ENCODE measurements around the gene RNU6-9. TPM values are rescaled to one million over a fixed set of nuclear protein-coding genes. Genes with fewer than 3 reads are reported as not detected.

The RNU6-9 gene
- polyA plus RNA-seq, 12 donors = not detected

DNA sequence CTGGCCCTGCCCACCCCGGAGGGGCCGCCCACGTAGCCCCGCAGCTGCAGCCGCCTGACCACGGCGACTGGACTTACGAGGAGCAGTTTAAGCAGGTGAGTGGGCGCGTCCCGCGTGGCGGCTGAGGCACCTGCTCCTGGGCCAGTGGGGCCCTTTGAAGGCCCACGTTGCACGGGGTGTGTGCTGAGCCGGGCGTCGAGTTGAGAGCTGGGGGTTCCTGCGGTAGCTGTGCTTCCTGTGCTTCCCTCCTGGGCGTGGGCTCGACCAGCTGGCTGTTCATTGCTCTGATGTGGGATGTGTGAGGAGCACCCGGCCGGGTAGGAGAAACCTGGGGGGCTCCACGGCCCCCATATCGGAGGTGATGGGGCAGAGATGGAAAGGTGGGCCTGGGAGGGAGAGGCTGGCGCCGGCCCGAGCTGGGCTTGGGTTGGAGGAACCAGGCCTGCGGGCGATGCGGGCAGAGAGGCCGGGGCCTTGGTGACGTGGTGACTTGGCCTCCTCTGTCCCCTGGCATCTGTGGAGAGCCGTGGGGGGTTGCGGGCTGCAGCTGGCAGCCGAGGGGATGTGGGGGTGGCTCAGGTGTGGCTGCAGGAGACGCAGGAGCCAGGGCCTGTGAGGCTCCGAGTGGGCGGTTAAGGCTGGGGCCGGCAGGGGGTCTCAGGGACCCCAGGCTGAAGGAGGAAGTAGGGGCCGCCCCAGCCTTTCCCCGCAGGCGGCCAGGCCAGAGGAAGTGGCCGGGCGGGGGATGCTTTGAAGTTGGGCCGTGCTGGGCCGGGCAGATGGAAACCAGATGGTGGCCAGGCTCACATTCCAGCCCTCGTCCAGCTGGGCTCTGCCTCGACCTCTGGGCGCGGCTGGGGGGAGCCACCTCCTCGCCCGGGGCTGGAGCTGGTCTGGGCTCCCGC, 39.6 kb downstream of the RNU6-9 start:
- DNase-seq = peak; percentile 68

- DNase-seq = no peak
These were observed 40.2 kb downstream of the RNU6-9 start for GRCh38 chr19:933553-933882.

DNA sequence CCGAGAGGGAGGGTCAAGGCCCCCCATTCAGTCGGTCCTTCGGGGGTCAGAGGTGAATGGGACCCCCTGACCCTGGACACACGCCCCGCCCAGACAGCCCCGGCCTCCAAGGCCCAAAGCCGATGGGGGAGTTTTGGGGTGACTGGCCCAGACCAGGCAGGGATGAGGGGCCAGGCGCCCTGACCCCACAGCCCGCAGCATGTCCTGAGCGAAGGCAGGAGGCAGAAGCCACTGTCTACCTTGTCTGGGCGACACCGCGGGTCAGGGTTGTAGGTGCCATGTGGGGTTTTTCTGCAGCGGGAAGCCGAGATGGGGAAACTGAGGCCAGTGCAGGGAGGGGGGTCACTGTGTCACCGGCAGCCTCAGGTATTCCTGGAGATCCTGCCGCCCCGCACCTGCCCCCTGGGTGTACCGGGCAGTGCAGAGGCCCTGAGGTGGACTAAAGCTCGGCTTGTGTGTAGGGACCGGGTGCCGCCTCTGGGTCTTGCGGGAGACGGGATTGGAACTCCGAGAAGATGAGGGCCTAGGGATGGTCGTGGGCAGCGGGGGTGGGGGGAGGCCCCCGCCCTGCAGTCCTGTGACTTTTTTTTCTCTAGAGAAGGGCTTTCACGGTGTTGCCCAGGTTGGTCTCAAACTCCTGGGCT, 41.0 kb downstream of the RNU6-9 start:
- no peak for DNase-seq

GRCh38 chr19:934865-935479, 41.7 kb downstream of the RNU6-9 start:
- peak; percentile 84 for DNase-seq

- DNase-seq = no peak
These were observed 42.9 kb downstream of the RNU6-9 start for GRCh38 chr19:936175-936546.

- DNase-seq = no peak
These were observed 44.0 kb downstream of the RNU6-9 start for GRCh38 chr19:937259-937694.

DNA sequence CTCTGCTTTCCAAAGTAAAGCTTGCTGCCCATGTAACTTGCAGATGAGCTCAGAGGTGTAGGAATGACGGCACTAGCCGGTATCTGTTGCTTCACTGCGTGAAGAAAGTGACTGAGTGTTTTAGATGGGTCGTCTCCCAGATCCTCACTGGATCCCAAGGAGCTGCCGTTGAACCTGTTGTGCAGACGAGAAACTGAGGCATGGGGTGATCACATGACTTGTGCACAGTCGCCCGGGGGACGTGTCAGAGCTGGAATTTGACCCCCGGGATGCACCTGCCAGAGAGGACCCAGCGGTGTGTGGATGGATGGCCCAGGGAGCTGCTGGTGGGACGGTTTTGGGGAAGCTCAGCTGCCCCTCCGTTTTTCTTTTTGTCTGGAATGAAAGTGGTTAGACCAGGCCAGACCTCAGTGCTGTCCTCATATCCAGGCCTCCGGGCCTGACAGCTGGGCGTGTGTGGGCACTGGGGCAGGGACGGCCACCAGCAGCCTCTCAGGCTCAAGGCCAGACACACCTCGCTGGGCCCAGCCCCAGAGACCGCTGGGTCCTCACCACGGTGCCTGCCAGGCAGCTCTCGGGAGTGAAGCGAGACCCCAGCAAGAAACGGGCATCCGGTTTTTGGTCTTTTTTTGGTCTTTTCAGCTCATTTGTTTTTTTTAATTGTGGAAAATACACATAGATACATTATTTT, 45.1 kb downstream of the RNU6-9 start:
- no peak for DNase-seq

GRCh38 chr19:939439-939838, 46.2 kb downstream of the RNU6-9 start:
- DNase-seq = no peak

DNA sequence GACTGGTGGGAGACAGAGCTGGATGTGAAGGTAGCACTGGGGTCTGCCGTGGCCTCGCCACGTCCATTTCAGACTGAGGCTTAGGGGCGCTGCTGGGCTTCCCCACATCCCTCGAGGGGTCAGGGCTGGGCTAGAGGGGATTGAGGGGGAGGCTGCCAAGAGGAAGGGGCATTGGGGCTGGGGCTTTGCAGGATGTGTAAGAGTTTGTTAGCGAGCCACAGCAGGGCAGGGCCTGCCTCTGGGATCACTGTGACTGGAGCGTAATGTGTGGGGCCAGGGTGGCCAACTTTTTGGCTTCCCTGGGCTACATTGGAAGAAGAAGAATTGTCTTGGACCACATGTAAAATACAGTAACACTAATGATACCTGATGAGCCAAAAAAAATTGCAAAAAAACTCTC, 46.6 kb downstream of the RNU6-9 start:
- DNase-seq = no peak

DNA sequence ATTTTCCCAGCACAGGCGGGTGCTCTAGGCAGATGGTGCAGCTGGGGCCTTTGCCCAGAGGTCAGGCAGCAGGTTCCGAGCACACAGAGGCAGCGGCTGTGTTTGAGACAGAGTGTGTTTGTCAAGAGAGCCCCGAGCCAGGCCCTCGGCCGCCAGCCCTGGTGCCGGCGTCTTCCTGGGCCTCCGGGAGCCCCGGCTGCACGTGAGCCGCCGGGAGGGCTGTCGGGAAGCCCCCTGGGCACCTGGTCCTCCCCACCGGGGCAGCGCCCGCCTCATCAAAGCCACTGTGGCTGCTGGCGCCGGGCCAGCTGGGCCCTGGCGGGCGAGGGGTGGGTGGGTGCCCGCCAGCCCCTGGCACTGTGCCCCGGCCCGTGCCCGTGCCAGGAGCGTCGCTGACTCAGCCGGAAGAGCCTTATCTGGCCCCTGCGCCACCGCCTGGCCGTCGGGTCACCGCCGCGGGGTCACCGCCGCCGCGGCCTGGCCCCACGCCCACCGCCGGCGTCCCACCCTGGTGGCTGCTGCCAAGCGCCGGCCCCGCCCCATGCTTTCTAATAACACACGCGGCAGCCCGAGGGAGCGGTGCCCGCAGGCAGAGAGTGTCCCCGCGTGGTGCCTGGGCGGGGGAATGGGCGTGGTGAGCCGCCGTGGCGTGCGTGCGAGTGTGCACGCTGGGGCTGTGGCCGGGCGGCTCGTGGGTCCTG, 47.5 kb downstream of the RNU6-9 start:
- DNase-seq = no peak

GRCh38 chr19:941292-942132, 48.2 kb downstream of the RNU6-9 start:
- DNase-seq = no peak

GRCh38 chr19:942133-942645, 48.9 kb downstream of the RNU6-9 start:
- DNase-seq = no peak

Other genes with a start within 250 kb of the RNU6-9 start
- 10 to 100 TPM in 11 of 12 donors, not detected in 1; 17.8 to 52.8 (median 19.0) TPM for gene RNF126, start 230.3 kb upstream of the RNU6-9 start, polyA plus RNA-seq (ENCODE audit: insufficient read length in 12 of 12)
- 10 to 100 TPM in 11 of 12 donors, not detected in 1; 11.0 to 25.9 (median 12.2) TPM for gene FSTL3, start 217.1 kb upstream of the RNU6-9 start, polyA plus RNA-seq (ENCODE audit: insufficient read length in 12 of 12)
- gene PRSS57, start 198.0 kb upstream of the RNU6-9 start, polyA plus RNA-seq (ENCODE audit: insufficient read length in 12 of 12) = 1 to 10 TPM in 1 of 12 donors, under 1 TPM in 5, not detected in 6; 0.15 to 1.2 (median 0.19) TPM
- 10 to 100 TPM in 11 of 12 donors, not detected in 1; 17.2 to 80.5 (median 33.1) TPM for gene PALM, start 184.5 kb upstream of the RNU6-9 start, polyA plus RNA-seq (ENCODE audit: insufficient read length in 12 of 12)
- 10 to 100 TPM in 1 of 12 donors, under 1 TPM in 9, not detected in 2; 0.07 to 36.0 (median 0.12) TPM for gene MISP, start 142.4 kb upstream of the RNU6-9 start, polyA plus RNA-seq (ENCODE audit: insufficient read length in 12 of 12)
- gene PTBP1, start 96.0 kb upstream of the RNU6-9 start, polyA plus RNA-seq (ENCODE audit: insufficient read length in 12 of 12) = 100 to 1,000 TPM in 11 of 12 donors, not detected in 1; 116 to 245 (median 136) TPM
- 1 to 10 TPM in 3 of 12 donors, under 1 TPM in 7, not detected in 2; 0.12 to 2.7 (median 0.46) TPM for gene PLPPR3, start 71.5 kb upstream of the RNU6-9 start, polyA plus RNA-seq (ENCODE audit: insufficient read length in 12 of 12)
- gene AZU1, start 65.6 kb upstream of the RNU6-9 start, polyA plus RNA-seq (ENCODE audit: insufficient read length in 12 of 12) = 1 to 10 TPM in 5 of 12 donors, under 1 TPM in 5, not detected in 2; 0.42 to 8.7 (median 0.90) TPM
- 10 to 100 TPM in 1 of 12 donors, 1 to 10 TPM in 7, under 1 TPM in 2, not detected in 2; 0.66 to 12.0 (median 1.3) TPM for gene PRTN3, start 52.5 kb upstream of the RNU6-9 start, polyA plus RNA-seq (ENCODE audit: insufficient read length in 12 of 12)
- gene ELANE, start 41.2 kb upstream of the RNU6-9 start, polyA plus RNA-seq (ENCODE audit: insufficient read length in 12 of 12) = 1 to 10 TPM in 2 of 12 donors, under 1 TPM in 5, not detected in 5; 0.21 to 1.2 (median 0.33) TPM
- gene CFD, start 33.8 kb upstream of the RNU6-9 start, polyA plus RNA-seq (ENCODE audit: insufficient read length in 12 of 12) = 10 to 100 TPM in 1 of 12 donors, 1 to 10 TPM in 9, under 1 TPM in 1, not detected in 1; 0.98 to 20.8 (median 1.6) TPM
- 1,000 to 10,000 TPM in 1 of 12 donors, 10 to 100 TPM in 11; 26.2 to 1,072 (median 32.9) TPM for gene MED16, start 297 bp upstream of the RNU6-9 start, polyA plus RNA-seq (ENCODE audit: insufficient read length in 12 of 12)
- gene R3HDM4, start 19.7 kb downstream of the RNU6-9 start, polyA plus RNA-seq (ENCODE audit: insufficient read length in 12 of 12) = 10 to 100 TPM in 11 of 12 donors, not detected in 1; 21.0 to 60.9 (median 27.3) TPM
- not detected for gene KISS1R, start 23.8 kb downstream of the RNU6-9 start, polyA plus RNA-seq (ENCODE audit: insufficient read length in 12 of 12)
- gene ARID3A, start 32.6 kb downstream of the RNU6-9 start, polyA plus RNA-seq (ENCODE audit: insufficient read length in 12 of 12) = 100 to 1,000 TPM in 1 of 12 donors, 10 to 100 TPM in 6, 1 to 10 TPM in 5; 7.5 to 100 (median 10.3) TPM
- gene WDR18, start 90.9 kb downstream of the RNU6-9 start, polyA plus RNA-seq (ENCODE audit: insufficient read length in 12 of 12) = 10 to 100 TPM in 11 of 12 donors, not detected in 1; 18.9 to 38.0 (median 20.3) TPM
- under 1 TPM in 10 of 12 donors, not detected in 2; 0.05 to 0.25 (median 0.14) TPM for gene GRIN3B, start 106.9 kb downstream of the RNU6-9 start, polyA plus RNA-seq (ENCODE audit: insufficient read length in 12 of 12)
- gene TMEM259, start 127.6 kb downstream of the RNU6-9 start, polyA plus RNA-seq (ENCODE audit: insufficient read length in 12 of 12) = 100 to 1,000 TPM in 2 of 12 donors, 10 to 100 TPM in 9, not detected in 1; 56.1 to 123 (median 70.5) TPM
- not detected for gene RNU6-2, start 128.0 kb downstream of the RNU6-9 start, polyA plus RNA-seq (ENCODE audit: insufficient read length in 12 of 12)
- gene CNN2, start 133.1 kb downstream of the RNU6-9 start, polyA plus RNA-seq (ENCODE audit: insufficient read length in 12 of 12) = 10 to 100 TPM in 11 of 12 donors, not detected in 1; 36.3 to 89.8 (median 46.7) TPM
- gene ABCA7, start 146.6 kb downstream of the RNU6-9 start, polyA plus RNA-seq (ENCODE audit: insufficient read length in 12 of 12) = 10 to 100 TPM in 9 of 12 donors, 1 to 10 TPM in 2, not detected in 1; 7.1 to 23.7 (median 18.2) TPM
- gene ARHGAP45, start 173.7 kb downstream of the RNU6-9 start, polyA plus RNA-seq (ENCODE audit: insufficient read length in 12 of 12) = 10 to 100 TPM in 3 of 12 donors, 1 to 10 TPM in 8, not detected in 1; 6.0 to 26.0 (median 8.1) TPM
- 100 to 1,000 TPM in 8 of 12 donors, 10 to 100 TPM in 3, not detected in 1; 79.7 to 135 (median 108) TPM for gene POLR2E, start 201.9 kb downstream of the RNU6-9 start, polyA plus RNA-seq (ENCODE audit: insufficient read length in 12 of 12)
- gene GPX4, start 210.5 kb downstream of the RNU6-9 start, polyA plus RNA-seq (ENCODE audit: insufficient read length in 12 of 12) = 100 to 1,000 TPM in 11 of 12 donors, not detected in 1; 122 to 187 (median 142) TPM

Data from muscle of arm (tissue), 12 donors.